ENCODE data around the gene CFLAR.
A peak's percentile ranks its signal among the peaks of the same experiment; 100 is the strongest.
"Not testable (repeated sequence)": the region's sequence is repeated elsewhere in the genome, so short reads cannot be mapped to it uniquely, and the experiment has no call there.

Gene CFLAR

DNA sequence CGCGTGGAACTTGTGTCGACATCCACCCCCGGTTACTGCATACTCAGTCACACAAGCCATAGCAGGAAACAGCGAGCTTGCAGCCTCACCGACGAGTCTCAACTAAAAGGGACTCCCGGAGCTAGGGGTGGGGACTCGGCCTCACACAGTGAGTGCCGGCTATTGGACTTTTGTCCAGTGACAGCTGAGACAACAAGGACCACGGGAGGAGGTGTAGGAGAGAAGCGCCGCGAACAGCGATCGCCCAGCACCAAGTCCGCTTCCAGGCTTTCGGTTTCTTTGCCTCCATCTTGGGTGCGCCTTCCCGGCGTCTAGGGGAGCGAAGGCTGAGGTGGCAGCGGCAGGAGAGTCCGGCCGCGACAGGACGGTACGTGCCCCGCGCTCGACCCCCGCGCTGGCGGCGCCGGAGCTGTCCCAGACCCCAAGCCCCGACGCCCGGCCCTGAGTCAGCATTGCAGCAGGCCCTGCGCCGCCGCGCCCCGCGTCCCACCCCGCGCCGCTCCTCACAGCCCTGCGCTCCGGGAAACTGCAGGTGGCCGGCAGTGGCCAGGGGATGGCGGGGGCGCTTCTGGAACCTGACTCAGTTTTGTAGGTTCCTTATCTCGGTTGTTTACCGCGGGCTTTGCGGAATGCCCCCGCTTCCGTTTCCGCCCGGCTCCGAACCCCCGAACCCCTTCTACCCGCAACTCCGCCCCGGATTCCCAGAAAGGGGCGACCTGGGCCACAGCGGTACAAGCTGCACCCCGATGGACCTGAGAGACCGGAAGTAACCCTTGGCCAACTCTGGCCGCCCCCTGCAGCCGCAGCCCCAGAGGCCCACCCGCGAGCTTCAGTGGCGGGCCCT is at the start of gene CFLAR:
Gene CFLAR, plus strand, starts transcription at position 50 of the 844 bp plus-strand sequence. CDS start 13,702 bp downstream, outside the sequence.
- DNase-seq (ENCODE audit: low spot score): peak; percentile 70

DNA sequence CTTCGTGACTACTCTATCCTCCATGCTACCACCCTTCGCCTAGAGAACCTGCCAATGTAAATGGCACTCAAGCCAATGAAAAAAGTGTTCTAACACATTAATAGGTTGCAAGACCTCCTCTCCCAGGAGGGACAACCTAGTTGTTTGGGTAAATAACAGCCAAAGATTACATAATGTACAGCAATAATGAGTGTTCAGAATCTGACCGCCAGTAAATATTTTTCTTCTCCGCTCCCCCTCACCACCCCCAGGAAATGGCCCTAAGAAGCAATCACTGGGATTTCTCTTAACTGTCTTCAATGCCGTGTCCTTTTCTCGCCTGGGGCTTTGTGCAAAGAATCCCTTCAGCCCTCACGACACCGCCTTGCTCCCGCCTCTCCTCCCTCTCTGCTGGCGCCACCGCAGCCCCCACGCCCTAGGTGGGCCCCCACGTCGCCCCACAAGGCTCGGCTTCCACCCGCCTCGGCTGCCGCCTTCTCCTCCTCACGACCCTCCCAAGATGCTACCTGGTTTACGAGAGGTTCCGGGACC is 45.0 kb upstream of the CFLAR start:
- peak; percentile 34 for DNase-seq (ENCODE audit: low spot score)

DNA sequence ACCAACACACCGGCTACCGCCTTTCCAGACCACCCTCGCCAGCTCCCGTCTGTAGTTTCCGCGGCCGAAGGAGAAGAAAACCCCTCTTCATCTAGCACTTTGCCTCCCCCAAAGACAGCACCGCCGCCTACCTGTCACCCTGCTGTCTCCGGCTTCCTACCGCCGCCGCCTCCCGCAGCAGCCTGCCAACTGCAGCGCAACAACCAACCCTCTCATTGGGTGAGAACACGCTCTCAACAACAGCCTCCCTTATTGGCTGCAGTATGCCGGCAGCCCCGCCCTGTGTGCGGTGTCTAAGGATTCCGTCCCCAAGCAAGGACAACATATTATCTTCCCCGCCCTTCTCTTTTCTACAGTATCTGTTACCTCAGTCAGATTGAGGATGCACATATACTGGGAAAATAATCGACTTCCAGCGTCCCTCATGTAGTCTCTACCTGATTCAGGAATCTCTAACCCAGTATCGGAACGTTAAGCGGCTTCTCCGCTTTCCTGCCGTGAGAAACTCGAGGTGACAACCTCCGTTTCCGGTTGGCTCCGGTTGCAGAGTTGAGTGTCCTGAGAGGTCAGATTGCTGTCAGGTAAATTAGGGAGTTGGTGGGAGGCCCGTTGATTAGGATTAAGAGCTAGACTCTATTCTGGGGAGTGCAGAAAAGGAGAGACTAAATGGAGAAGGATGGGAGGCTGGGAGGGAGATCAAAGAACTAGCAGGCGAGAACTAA is 44.3 kb upstream of the CFLAR start, which contains the start of the genes HYCC2 and NDUFB3:
Gene HYCC2, minus strand, starts transcription at position 193 of the 722 bp plus-strand sequence. CDS start 47,662 bp downstream, outside the sequence.
Gene NDUFB3, plus strand, starts transcription at position 523 of the 722 bp plus-strand sequence. CDS start 6,882 bp downstream, outside the sequence.
- DNase-seq (ENCODE audit: low spot score): peak; percentile 97

DNA sequence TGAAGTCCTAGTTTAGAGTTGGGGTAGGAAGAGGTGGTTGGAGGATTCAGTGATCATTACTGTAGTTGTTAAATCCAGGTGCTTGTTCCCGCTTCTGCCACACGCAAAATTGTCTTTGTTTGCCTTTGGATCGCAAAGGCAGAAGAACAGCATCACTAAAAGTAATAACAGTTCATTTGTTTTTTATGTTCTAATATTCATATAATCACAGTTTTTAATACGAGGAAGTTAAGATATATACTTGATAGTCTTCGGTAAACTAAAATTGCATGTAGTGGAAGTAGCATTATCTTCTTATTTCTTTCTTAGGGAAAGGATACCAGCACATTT is 43.8 kb upstream of the CFLAR start:
- no peak for DNase-seq (ENCODE audit: low spot score)

DNA sequence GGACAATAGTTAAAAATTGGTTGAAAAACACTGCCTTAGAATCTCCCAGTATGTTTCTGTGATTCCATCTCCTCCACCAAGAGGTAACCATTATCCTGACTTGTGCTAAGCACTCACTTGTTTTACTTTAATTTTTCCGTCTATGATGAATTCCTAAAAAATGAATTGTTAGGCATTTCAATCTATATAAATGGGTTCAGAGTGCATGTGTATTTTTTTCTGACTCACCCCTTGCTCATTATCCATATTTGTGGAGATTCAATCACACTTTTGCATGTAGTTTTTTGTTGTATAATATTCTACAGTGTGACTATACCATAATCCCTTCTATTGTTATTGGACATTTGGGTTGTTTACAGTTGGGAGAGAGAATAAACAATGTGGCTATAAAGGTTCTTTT is 42.9 kb upstream of the CFLAR start:
- DNase-seq (ENCODE audit: low spot score): no peak

DNA sequence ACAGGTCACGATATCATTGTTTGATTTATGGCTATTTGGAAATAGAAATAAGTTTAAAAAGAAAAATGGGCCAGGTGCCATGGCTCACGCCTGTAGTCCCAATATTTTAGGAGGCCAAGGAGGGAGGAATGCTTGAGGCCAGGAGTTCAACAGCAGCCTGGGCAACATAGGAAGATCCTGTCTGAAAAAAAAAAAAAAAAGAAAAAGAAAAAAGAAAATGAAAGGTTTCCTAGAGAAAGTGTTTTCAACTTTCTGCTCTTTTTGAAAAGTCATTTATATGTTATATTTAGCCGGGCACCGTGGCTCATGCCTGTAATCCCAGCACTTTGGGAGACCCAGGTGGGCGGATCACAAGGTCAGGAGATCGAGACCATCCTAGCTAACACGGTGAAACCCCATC is 41.0 kb upstream of the CFLAR start:
- DNase-seq (ENCODE audit: low spot score): no peak

DNA sequence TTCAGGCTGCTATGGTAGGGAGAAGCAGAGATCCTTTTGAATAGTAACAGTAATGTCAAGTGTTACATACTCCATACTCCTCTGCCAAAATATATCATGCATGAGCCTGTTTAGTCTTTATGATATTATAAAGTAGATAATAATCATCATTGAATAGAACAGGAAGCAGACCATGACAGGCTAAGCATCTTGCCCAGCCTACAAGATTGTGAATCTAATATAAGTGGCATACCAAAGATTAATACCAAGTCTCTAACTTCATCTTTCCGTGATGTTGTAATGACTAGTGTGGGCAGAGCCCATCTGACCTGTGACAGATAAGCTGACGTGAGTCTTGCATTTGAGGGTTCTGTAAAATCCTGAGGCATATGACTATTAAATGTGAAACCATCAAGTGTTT is 31.1 kb upstream of the CFLAR start:
- DNase-seq (ENCODE audit: low spot score): peak; percentile 46

DNA sequence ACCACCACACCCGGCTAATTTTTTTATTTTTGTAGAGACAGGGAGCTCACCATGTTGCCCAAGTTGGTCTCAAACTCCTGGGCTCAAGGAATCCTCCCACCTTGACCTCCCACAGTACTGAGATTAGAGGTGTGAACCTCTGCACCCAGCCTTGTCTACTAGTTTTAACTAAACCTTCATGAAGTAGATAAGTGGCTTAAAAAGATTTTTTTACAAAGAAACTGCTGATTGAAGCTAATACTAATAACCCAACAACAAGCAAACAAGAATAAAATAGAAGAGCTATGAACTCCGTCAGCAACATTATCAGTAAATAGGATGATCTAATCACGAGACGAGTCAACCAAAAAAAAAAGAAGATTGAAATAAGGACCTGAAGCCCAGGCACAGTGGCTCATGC is 25.4 kb upstream of the CFLAR start:
- no peak for DNase-seq (ENCODE audit: low spot score)

DNA sequence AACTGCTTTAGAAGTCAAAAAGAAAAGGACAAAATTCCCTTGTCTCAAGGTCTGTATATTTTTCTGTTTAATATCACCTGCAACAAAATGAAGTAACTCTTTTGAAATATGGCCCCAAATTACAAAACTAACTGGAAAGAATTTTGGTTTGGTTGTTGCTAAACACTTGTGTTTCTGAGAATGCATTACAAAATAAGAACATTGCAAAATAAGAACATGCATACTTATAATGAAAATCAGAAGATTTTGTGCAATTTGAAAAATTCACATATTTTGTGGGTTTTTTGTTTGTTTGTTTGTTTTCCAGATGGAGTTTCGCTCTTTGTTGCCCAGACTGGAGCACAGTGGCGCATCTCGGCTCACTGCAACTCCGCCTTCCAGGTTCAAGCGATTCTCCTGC is 22.4 kb upstream of the CFLAR start:
- no peak for DNase-seq (ENCODE audit: low spot score)

DNA sequence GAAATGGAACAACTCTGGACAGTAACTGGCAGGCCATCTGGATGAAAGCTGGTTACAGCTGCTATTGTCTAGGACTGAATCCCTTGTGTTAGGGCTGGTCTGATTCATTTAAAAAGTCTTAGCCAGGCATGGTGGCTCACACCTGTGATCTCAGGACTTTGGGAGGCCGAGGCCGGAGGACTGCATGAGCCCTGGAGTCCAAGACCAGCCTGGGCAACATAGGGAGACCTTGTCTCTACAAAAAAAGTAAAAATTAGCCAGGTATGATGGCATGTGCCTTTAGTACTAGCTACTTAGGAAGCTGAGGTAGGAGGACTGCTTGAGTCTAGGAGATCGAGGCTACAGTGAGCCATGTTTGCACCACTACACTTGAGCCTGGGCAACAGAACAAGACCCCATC is 15.5 kb upstream of the CFLAR start:
- DNase-seq (ENCODE audit: low spot score): no peak

DNA sequence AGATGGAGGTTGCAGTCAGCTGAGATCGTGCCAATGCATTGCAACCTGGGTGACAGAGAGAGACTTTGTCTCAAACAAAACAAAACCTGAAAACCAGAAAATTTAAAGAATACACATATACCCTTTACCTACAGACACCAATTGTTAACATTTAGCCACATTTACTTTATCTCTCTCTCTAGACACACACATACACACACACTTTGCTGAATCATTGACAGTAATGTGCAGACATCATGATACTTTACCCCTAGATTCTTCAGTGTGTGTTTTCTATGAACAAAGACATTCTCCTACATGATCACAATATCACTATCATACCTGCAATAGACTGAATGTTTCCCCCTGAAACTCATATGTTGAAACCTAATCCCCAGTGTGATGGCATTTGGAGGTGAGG is 10.2 kb upstream of the CFLAR start:
- no peak for DNase-seq (ENCODE audit: low spot score)

DNA sequence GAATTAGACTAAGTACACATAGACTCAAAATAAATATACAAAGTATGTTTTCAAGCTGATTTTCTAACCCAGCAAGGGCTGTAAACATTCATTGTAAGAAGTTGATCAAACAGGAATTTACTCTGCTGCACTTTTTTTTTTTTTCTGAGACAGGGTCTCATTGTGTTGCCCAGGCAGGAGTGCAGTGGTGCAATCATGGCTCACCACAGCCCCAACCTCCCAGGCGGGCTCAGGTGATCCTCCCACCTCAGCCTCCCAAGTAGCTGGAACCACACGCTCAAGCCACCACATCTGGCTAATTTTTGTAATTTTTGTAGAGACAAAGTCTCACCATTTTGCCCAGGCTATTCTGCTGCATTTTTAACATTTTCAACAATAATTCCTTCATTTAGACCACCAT is 8.3 kb upstream of the CFLAR start:
- no peak for DNase-seq (ENCODE audit: low spot score)

DNA sequence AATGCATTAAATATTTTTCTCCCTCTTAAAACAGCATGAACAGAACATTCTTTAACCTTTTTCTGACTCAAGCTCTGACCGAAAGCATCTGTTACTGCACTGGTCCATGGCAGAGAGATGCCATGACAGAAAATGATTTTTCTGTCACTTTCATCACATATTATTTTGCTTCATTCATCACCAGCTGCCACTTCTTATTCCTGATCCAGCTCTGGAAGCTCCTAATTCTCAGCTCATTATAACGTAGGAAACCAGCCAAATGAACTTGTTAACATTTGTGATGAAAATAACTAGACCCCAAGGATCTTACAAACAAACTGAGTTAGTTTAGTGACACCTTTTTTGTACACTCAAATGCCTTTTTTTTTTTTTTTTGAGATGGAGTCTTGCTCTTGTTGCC is 7.6 kb upstream of the CFLAR start:
- DNase-seq (ENCODE audit: low spot score): no peak

DNA sequence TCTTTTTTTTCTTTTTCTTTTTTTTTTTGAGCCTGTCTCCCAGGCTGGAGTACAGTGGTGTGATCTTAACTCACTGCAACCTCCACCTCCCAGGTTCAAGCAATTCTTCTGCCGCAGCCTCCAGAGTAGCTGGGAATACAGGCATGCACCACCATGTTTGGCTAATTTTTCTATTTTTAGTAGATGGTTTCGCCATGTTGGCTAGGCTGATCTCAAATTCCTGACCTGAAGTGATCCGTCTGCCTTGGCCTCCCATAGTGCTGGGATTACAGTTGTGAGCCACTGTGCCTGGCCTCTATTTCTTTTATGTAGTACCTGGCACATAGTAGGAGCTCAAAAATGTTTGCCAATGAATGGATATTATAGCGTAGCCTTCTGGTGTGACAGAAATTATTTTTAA is 6.8 kb upstream of the CFLAR start:
- no peak for DNase-seq (ENCODE audit: low spot score)

DNA sequence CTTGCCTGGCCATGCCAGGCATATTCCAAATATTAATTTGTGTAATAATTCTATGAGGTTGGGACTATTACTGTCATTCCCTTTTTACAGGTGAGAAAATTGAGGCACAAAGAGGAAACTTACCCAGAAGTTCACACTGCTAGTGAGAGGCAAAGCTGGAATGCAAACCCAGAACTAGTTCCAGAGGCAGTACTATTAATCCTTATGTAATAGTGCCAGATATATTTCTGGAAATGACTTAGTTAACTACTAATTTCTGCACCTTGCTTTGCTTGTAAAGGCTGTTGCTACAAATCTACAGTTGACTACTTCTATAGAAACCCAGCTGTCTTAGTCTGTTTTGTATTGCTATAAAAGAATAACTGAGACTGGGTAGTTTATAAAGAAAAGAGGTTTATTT is 5.3 kb upstream of the CFLAR start:
- DNase-seq (ENCODE audit: low spot score): no peak

DNA sequence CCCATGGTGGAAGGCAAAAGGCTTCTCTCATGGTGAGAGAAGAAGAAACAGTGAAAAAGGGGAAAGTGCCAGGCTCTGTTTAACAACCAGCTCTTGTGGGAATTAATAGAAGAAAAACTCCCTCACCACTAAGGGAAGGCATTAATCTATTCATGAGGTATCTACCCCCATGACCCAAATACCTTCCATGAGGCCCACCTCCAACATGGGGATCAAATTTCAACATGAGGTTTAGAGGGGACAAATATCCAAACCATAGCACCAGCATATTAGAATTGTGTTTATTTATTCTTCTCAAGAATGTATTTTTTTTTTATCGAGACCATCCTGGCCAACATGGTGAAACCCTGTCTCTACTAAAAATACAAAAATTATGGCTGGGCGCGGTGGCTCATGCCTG is 4.9 kb upstream of the CFLAR start:
- no peak for DNase-seq (ENCODE audit: low spot score)

DNA sequence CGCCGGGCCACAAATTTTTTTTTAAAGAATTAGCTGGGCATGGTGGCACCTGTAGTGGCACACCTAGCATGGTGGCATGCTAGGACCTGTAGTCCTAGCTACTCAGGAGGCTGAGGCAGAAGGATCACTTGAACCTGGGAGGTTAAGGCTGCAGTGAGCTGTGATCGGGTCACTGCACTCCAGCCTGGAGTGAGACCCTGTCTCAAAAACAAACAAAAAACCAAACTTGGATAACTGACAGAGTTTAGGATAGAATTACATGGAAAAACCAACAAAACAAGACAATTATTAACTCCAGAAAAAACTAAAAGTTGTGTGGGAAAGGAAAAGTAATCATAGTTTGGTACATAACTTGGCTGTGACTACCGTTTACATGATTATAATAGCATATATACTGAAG is 1.6 kb upstream of the CFLAR start:
- no peak for DNase-seq (ENCODE audit: low spot score)

DNA sequence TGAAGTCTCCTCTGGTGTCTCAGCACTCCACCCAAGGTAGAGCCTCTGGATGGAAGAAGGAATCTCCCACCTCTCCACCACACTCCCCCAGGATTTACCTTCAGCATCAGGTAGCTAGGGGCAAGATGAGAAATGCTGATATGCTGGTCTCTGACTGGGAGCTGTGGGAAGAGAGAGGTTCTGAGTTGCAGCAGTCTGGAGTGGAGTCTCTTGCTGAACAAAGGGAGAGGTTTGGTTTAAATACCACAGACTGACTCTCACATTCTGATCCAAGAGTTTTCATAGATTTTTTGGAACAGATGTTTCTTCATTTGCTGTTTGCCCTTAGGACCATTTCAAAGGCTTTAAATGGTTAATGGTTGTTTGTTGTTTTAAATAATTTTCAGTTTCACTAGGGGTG is 1.1 kb upstream of the CFLAR start:
- DNase-seq (ENCODE audit: low spot score): no peak

DNA sequence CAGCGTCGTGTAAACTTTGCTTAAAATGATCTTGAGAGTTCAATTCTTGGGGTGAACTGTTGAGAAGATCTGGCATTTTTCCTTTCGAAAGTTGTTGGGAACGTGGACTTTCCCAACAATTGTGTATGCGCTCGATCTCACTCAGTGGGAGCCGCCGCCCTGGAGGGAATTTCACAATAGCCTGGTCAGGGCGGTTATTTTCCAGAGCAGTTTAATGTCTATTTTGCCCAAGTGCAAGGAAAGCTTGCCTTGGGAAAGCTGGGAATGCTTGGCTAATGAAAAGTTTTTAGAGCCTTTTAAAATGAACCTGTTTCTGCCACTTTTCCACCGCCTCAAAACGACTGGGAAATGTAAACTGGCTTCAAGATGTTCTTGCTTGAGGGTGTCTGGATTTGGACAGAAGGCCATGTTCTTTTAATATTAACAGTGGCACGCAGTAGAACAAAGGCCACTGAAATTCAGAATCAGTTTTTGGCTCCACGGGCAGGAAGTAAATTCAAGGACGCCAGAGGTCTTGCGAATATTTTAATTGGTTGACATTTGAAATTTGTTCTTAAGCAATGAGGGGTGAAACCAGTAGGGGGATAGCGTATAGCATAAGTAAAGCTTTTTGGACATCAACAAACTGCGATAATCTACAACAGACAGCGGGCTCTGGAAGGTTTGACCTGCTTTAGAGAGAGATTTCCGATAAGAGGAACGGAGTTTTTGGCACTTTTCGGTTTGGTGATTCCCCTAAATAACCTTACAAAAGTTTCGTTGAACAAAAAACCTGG is 1.2 kb downstream of the CFLAR start:
- DNase-seq (ENCODE audit: low spot score): peak; percentile 77

DNA sequence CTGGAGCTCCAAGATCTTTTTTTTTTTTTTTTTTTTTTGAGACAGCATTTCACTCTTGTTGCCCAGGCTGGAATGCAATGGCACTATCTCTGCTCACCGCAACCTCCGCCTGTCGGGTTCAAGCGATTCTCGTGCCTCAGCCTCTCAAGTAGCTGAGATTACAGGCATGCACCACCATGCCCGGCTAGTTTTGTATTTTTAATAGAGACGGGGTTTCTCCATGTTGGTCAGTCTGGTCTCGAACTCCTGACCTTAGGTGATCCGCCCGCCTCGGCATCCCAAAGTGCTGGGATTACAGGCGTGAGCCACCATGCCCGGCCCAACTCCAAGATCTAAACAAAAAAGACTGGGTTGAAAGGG is 1.8 kb downstream of the CFLAR start:
- not testable (repeated sequence) for DNase-seq (ENCODE audit: low spot score)

DNA sequence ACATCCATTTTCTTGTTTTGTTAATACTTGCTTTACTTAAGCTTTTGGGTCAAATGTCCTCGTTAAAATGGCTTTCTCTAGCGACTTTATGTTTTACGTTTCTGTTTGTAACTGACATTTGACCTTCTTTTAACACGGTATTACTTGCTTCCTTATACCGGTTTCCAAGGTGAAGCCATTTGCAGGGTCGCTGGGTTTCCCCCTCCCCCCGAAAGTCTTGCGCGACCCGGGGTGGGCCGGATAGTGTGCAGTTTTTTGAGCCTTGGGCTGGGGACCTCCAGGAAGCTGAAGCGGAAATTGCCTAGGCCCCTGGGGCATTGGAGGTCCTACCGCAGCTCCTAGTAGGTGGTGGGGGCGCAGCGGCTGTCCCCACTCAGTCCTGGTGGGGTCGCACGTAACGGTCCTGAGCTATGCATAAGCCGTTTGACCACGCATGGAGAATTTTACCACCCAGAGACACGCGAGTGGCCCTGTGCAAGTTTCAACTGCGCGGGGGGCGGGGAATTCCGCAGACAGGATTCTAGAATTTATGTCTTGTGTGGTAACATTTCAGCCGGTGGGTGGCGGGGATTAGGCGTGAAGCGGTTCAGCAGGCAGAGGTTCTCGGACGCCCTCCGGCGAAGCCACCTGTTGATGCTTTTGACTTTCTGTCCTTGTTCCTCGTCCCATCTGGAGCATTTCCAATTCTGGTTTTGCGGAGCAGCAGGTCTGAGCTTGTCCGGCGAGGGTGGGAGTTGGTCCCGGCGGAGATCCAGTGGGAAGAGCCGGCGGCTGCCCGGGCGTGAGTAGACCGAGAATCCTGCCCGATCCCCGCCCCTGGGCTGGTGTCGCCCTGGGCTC is 2.4 kb downstream of the CFLAR start:
- DNase-seq (ENCODE audit: low spot score): peak; percentile 86

Measured in hematopoietic multipotent progenitor cell treated with erythropoietin and hydrocortisone succinate and interleukin-3 and kit ligand, for 15 days (in vitro differentiated cells).